Keratinocyte (primary cell): ENCODE measurements around the gene LRRC28.

Source experiments
- EZH2 ChIP-seq: IDR thresholded peaks from one replicate; pipeline ENCODE4 v1.6.1; 2012; ENCODE audit warnings: inconsistent platforms, mild to moderate bottlenecking, low read length, moderate library complexity
- TF ChIP-seq, protein P1 (sequence below), 3 experiments: IDR thresholded peaks in 1 of 3; conservative IDR thresholded peaks in 1 of 3; optimal IDR thresholded peaks in 1 of 3; 2 replicates in 2 of 3; 3 replicates in 1 of 3; pipeline versions ENCODE3 to v1.5.1; 2011; ENCODE audit warnings: low read length in 3 of 3, mild to moderate bottlenecking in 3 of 3, moderate library complexity in 2 of 3, control low read depth in 1 of 3, inconsistent platforms in 1 of 3; ENCODE audit not compliant: insufficient read depth in 2 of 3; ENCODE audit errors: extremely low read depth in 1 of 3

DNA sequence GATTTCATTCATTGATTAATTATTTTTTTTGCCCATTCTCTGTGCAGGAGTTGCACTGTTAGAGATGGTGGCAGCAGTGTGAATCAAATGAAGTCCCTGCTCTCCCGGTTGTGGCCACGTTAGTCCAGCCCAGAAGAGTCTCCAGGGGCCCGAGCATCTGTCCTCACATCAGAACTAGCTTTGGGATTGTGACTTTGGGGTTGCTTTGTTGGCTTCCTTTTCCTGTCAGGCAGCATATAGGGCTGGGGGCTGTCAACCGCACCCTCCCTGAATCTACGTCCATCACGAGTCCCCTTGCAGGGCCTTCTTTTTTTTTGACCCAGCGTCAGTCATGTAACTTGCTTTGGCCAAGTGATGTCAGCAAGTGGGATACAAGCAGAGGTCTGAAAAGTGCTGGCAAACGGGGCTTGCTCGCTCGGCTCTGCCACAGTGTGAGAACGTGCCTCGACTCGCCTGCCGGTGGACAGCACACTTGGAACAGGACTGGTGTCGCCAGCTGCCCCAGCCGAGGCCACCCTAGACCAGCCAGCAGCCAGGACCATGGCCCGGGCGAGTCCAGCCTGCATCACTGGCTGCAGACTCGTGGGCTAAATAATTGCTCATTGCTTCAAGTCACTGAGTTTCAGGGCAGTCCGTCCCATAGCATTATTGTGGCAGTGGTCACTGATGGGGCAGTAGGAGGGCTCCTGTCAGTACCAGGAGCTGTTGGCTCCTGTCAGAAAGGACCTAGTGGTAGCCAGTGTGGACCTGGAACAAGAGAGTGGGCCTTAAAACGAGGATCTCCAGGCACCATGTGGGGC, 162.9 kb downstream of the LRRC28 start:
- TF ChIP-seq, protein P1, sequence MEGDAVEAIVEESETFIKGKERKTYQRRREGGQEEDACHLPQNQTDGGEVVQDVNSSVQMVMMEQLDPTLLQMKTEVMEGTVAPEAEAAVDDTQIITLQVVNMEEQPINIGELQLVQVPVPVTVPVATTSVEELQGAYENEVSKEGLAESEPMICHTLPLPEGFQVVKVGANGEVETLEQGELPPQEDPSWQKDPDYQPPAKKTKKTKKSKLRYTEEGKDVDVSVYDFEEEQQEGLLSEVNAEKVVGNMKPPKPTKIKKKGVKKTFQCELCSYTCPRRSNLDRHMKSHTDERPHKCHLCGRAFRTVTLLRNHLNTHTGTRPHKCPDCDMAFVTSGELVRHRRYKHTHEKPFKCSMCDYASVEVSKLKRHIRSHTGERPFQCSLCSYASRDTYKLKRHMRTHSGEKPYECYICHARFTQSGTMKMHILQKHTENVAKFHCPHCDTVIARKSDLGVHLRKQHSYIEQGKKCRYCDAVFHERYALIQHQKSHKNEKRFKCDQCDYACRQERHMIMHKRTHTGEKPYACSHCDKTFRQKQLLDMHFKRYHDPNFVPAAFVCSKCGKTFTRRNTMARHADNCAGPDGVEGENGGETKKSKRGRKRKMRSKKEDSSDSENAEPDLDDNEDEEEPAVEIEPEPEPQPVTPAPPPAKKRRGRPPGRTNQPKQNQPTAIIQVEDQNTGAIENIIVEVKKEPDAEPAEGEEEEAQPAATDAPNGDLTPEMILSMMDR (optimal IDR thresholded peaks at IDR 0.05 in 1 of 3, IDR thresholded peaks at IDR 0.05 in 1 of 3, conservative IDR thresholded peaks at IDR 0.05 in 1 of 3; ENCODE audit: extremely low read depth in 1 of 3, insufficient read depth in 2 of 3, low read length in 3 of 3) = no peak
- TF ChIP-seq EZH2 = no peak
